Esophagus squamous epithelium (tissue), 4 donors: ENCODE measurements around the gene VSTM2L.

Experiments used
- POLR2A ChIP-seq, 4 donors: fragments of 450-650 bp; IDR thresholded peaks; one replicate each; pipeline ENCODE4 v1.6.1; 2017; ENCODE audit warnings: antibody characterized with exemption in 4 of 4, mild to moderate bottlenecking in 4 of 4, moderate library complexity in 3 of 4
- TF ChIP-seq, protein P1 (sequence below), 6 experiments: fragments of 450-650 bp in 4 of 6; fragments of 200-600 bp in 2 of 6; sonication (generic) in 2 of 6; IDR thresholded peaks; one replicate each; pipeline ENCODE4 v1.5.1; 2016 to 2019; ENCODE audit warnings: antibody characterized with exemption in 6 of 6, mild to moderate bottlenecking in 4 of 6, moderate library complexity in 4 of 6

GRCh38 chr20:37880726-37881591, 22.0 kb upstream of the VSTM2L start:
- TF ChIP-seq, protein P1, sequence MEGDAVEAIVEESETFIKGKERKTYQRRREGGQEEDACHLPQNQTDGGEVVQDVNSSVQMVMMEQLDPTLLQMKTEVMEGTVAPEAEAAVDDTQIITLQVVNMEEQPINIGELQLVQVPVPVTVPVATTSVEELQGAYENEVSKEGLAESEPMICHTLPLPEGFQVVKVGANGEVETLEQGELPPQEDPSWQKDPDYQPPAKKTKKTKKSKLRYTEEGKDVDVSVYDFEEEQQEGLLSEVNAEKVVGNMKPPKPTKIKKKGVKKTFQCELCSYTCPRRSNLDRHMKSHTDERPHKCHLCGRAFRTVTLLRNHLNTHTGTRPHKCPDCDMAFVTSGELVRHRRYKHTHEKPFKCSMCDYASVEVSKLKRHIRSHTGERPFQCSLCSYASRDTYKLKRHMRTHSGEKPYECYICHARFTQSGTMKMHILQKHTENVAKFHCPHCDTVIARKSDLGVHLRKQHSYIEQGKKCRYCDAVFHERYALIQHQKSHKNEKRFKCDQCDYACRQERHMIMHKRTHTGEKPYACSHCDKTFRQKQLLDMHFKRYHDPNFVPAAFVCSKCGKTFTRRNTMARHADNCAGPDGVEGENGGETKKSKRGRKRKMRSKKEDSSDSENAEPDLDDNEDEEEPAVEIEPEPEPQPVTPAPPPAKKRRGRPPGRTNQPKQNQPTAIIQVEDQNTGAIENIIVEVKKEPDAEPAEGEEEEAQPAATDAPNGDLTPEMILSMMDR (IDR thresholded peaks at IDR 0.05): no peak
- no peak for TF ChIP-seq POLR2A (IDR thresholded peaks at IDR 0.05)
